GM21423 (cell line): ENCODE results near the gene OR2C1.

Experiments
- ATAC-seq: cut with Tn5 transposase; IDR thresholded peaks from one replicate; pipeline ENCODE4 v1.9.1; 2021; ENCODE audit warnings: mild to moderate bottlenecking, moderate library complexity; ENCODE audit not compliant: unreplicated experiment

OR2C1 gene

DNA sequence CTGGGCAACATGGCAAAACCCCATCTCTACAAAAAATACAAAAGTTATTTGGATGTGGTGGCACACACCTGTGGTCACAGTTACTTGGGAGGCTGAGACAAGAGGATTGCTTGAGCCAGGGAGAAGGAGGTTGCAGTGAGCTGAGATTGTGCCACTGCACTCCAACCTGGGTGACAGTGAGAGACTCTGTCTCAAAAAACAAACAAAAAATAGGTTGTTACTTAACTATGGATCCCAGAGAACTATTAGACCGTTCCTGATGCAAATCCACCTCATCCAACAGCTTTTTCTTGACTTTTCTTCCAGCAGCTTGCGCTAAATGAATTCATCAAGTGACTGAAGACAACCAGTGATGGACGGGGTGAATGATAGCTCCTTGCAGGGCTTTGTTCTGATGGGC is at the start of gene OR2C1:
Gene OR2C1, plus strand, starts transcription at position 301 of the 400 bp plus-strand sequence. Its CDS starts 52 bp downstream, at position 353.
- no peak for ATAC-seq

DNA sequence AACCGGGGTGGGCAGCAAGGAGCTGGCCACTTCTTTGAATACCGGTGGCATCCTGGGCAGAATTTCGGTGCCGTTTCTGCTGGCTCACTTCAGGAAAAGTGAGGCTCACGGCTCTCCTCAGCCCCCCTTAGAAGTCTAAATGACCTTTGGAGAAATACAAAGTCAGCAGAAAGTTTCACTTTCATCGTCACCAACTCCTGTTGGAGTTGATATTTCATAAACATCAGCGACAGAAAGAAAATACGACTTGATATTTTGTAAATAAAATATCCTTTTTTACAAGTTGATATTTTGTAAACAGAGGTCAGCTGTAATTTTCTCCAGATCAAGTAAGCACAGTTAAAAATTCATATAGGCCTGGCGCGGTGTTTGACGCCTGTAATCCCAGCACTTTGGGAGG is 49.6 kb upstream of the OR2C1 start:
- no peak for ATAC-seq

DNA sequence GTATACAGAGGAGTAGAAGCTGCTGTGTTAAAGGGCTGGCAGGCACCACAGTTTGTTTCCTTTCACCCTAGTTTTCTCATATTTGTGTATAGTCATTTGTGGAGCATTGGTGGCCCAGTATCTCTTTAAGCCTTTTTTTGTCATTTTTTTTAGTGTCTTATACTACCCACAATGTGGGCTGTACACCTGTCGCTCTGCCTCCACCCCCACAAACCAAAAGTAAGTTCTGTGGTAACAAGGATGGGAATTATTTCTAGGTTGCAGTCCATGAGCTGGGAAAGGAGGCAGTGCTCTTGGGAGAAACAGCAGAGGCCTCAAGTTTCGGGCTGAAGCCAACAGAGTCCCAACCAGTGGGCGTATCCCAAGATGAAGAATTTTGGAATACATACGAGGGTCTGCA is 44.2 kb upstream of the OR2C1 start:
- ATAC-seq, result no peak

DNA sequence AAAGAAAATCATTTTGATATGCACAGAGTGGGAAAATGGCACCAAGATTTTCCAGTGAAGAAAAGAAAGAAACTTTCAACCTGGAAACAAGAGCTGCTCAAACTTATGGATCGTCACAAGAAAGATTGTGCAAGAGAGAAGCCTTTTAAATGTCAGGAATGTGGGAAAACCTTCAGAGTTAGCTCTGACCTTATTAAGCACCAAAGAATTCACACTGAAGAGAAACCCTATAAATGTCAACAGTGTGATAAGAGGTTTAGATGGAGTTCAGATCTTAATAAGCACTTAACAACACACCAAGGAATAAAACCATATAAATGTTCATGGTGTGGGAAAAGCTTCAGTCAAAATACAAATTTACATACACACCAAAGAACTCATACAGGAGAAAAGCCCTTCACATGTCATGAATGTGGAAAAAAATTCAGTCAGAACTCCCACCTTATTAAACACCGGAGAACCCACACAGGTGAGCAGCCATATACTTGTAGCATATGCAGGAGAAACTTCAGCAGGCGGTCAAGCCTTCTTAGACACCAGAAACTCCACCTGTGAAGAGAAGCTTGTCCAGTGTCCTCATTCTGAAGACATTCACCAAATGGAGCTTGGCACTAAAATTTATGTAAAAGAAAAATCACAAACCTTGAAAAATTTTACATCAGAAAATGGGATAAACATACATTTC is 38.2 kb upstream of the OR2C1 start:
- no peak for ATAC-seq

DNA sequence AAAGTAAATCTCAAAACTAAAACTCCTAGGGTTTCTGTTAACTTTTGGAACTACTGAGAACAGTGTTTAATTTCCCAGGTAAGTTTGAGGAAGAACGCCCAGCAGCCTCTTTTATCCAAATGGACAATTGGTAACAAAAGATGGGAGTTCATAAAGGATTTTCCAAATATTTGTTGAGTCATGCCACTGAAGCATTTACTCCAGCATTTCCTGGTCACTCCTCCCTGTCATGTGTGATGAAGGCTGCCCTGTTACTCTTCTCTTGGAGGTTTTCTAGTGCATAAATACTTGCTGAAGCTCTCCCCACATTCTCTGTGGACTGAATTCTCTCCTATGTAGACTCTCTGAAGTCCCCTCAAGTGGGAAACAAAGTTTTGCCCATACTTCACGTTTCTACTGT is 33.9 kb upstream of the OR2C1 start:
- no peak for ATAC-seq

DNA sequence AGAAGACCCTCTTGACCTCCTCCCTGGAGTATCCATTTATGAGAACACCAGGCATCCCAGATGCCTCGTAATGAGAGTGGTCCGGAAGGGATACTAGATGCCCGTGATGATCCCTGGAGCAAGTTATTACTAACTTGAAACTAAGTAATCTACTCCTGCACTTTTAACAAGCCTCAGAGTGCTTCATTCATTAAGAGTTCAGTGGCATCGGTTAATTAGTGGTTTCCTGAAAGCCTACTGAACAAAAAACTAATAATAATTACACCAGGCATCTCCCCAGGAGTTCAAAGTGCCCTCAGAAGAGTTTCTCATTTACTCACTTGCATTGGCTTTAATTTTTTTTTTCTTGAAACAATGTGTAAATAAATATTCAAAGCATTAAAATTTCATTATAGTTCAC is 28.2 kb upstream of the OR2C1 start:
- ATAC-seq, result no peak

DNA sequence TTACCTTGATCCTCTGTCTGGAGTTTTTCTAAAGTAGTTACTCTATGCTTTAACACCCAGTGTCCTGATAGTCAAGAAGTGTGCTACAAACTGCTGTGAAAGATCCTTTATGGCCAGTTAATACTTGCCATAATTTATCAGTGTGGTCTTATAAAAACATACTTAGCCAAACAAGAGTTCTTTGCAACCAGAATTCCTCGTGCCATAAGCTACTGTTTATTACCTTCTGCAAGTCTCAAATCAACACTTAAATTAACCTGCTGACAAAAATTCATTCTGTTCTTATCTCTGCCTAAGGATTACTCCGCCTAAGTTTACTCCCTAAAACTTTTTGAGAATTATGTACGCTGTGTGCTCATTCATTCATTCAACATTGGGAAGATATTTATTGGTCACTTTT is 27.6 kb upstream of the OR2C1 start:
- no peak for ATAC-seq

DNA sequence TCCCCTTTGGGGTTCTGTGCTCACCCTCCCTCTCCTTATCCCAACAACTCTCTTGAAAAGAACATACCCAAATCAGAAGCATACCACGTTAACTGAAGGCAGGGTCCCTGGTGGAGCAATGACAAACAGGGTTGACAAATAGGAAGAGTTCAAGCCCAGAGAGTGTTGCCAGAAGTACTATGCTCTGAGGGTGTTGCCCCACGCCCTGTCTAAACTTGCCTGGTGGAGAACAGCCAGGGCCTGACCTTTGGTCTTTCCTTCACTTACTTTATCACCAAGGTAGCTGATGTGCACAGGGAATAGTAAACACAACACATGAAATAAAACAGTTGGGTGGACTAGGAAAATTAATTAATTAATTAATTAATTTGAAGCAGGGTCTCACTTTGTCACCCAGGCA is 27.0 kb upstream of the OR2C1 start:
- ATAC-seq, result no peak

DNA sequence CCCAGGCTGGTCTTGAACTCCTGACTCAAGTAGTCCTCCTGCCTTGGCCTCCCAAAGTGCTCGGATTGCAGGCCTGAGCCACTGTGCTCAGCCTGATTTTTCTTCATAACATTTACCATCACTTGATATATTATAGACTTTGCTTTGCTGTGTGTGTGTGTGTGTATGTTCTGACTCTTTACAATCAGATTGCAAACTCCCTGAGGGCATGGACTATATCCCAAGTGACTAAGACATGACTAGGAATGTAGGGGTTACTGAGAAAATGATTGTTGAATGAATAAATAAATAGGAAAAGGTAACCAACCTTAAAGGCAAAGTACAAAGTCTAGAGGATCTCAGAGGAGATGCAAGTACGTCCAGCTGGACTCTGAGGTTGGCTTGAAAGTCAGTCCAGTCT is 9.6 kb upstream of the OR2C1 start:
- ATAC-seq, result no peak

DNA sequence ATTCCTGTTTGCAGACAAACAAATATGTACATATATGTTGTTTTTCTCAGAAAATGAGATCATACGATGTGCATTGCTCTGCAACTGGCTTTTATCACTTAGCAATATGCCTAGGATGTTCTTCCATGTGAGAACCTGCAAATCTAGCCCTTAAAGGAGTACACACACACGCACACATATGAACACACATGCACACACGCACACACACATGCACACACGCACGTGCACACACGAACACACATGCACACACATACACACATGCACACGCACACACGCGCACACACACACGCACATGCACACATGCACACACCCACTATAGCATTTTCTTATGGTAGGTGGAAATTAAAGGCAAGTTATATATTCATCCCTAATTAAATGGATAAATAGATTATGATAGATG is 8.1 kb upstream of the OR2C1 start:
- ATAC-seq, result no peak

DNA sequence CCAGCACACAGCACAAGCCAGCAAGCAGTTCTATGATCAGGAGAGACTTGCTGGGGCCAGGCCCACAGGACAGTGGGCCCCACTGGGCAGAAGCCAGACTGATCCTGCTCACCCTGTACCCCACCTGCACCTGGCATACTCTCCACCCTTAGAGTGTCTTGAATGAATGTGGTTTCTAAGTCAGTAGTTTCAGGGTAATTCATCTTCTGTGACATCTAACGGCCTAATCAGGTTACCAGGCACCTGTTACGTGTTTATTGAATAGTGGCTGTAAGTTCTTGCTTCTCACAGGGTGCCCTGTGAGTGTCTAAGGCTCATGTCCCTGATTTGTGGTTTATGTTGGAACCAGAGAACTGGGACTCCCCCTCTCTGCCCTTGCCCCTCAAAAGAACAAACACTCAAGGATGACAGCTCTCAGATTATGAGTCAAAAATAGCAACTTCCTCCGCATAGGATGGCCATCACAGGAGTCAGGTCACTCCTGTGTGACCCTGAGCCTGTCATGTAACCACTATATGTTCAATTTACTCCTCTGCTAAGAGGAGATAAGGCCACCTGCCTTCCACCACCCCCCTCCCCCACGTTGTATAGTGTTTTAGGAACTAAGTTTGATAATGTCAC is 7.0 kb upstream of the OR2C1 start:
- no peak for ATAC-seq

DNA sequence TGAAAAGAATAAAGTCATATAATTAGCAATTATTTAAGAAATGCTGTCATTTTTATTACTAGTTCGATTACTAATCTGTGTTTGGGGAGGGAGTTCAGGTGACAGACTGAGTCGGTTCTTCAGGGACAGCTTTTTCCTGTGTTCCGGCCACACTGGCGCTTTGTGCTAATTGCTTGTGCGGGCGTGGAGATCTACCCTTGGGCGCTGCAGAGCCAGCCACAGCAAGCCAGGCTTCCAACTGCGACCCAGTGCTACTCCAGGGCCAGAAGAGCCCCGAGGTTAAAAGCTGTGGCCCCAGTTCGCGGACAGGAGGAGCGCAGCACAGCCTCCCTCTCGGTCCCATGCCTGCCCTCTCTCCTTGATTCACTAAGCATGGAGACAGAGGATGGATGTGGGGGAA is 6.5 kb upstream of the OR2C1 start:
- ATAC-seq, result no peak

DNA sequence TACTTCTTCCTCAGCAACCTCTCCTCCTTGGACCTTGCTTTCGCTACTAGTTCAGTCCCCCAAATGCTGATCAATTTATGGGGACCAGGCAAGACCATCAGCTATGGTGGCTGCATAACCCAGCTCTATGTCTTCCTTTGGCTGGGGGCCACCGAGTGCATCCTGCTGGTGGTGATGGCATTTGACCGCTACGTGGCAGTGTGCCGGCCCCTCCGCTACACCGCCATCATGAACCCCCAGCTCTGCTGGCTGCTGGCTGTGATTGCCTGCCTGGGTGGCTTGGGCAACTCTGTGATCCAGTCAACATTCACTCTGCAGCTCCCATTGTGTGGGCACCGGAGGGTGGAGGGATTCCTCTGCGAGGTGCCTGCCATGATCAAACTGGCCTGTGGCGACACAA is 429 bp downstream of the OR2C1 start:
- no peak for ATAC-seq

DNA sequence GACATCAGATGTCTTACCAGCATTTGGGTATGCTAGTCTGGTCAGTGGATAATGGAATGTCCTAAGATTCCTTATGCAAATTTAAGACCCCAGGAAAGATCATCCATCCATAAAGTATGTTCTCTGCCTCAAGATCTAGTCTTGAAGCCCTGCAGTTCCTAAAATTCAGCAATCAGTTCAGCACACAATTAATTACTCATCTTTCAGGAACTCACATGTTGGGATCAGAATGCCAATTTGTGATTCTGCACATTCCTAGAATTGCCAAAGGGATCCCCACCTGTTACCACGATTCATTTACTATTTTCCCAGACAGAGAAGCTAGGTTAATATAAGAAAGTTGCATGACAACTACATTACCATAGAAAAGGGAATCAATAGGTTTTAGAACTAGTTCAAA is 3.2 kb downstream of the OR2C1 start:
- ATAC-seq, result no peak

DNA sequence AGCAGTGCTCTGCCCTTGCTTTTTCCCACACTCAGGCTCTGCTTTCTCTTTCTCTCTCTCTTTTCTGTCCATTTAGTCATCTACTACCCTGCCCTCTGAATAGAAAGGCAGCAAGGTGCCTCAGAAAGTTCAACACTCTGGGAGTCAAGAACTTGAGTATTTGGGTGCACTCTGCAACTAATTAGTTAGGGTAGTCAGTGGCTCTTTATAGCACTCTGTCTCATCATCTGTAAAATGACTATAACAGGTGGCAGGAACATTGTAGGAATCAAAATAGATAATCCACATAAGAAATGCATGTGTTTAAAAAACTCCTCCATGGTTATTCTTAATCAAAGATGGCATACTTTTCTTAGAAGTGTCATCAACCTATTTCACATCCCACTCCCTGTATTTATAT is 7.2 kb downstream of the OR2C1 start:
- no peak for ATAC-seq

DNA sequence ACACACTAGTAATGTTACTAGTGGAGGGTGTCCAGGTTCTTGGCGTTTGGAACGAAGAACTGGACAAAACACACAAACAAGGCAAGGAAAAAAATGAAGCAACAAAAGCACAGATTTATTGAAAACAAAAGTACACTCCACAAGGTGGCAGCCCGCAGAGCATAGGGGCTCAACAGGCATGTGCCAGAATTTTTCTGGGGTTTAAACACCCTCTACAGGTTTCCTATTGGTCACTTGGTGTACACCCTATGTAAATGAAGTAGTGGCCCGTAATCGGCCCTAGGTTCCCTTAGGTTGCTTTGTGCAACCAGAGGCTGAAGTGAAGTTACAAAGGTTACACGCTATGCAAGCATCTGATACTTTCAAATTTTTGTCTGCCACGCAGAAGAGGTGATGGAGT is 8.1 kb downstream of the OR2C1 start:
- no peak for ATAC-seq

DNA sequence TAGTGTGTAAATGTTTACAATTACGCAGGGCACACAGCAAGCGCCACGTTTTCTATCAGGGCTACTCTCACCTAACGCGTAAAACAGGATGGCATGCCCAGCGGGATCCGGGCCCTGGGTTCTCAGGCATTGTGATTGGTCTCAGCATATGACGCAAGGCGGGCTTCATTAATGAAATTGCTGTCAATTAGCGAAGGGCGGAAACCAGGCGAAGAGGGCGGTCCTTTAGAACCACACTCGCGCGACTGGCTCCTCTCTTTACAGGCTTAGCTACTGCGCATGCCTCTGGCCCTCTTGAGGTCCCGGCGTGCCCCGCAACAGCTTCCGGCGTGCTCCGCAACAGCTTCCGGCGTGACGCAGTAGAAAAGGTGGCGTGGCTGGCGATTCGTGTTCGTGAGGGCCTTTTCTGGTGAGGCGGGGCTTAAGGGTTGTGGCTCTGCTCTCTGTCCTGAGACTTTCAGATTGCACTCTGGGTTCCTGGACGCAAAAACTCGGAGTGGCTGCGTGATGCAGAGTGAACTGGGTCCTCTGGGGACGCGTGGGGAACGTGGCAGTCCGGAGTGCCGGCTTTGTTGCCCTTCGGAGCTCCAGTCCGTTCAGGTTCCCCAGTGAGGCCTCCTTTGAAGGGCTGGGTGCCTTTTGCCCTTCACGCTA is 9.2 kb downstream of the OR2C1 start:
- ATAC-seq, result peak; percentile 87

DNA sequence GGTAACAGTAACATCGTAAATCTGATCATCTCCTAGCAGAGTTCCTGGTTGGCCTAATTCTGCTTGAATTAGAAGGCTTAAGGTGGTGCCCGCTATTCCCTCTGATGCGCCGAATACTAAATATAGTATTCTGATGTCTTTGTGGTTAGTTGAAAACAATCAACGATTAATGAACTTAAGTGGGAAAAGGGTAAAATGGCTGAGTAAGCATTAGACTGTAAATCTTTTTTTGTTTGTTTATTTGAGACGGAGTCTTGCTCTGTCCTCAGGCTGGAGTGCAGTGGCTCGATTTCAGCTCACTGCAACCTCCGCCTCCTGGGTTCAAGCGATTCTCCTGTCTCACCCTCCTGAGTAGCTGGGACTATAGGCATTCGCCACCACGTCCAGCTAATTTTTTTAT is 13.4 kb downstream of the OR2C1 start:
- ATAC-seq, result no peak

DNA sequence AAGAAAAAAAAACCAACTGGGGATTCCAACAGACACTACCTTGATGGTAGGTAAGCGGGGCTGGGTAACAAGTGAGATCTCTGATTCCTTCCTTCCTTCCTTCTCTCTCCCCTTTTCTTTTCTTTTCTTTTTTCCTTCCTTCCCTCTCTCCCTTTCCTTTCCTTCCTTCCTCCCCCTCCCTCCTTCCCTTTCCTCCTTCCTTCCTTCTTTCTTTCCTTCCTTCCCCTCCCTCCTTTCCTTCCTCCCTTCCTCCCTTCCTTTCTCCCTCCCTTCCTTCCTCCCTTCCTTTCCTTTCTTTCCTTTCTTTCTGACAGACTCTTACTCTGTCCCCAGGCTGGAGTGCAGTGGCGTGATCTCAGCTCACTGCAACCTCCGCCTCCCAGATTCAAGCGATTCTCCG is 20.0 kb downstream of the OR2C1 start:
- ATAC-seq, result no peak

DNA sequence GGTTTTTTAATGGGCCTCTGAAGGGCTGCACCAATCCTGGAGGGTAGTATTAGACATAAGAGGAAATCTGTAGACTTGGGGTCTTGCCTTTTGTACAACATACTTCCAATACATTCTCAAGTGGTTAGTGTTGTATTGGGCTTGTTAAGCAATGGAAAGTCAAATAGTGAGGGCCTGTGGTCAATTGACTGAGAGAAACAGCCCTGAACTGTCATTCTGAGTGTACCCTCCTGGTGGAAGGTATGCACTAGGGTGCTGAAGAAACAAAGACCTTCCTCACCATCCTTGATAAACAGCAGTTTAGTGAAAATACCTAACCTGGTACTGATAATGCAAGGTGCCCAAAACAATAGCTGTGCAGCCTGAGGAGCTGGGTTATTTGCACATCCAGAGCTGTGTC is 22.2 kb downstream of the OR2C1 start:
- ATAC-seq, result no peak

DNA sequence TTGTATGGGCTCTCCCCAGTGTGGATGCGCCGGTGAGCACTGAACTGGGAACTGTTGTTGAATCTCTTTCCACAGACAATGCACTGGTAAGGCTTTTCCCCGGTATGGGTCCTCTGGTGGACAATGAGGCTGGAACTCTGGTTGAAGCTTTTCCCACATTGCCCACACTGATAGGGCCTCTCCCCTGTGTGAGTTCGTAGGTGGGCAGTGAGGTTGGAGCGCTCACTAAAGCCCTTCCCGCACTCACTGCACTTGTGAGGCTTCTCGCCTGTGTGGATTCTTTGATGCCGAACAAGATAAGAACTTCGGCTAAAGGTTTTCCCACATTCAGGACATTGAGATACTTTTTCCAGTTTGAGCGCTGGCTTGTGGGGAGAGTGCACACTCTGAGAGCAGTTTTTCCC is 27.4 kb downstream of the OR2C1 start:
- ATAC-seq, result no peak

DNA sequence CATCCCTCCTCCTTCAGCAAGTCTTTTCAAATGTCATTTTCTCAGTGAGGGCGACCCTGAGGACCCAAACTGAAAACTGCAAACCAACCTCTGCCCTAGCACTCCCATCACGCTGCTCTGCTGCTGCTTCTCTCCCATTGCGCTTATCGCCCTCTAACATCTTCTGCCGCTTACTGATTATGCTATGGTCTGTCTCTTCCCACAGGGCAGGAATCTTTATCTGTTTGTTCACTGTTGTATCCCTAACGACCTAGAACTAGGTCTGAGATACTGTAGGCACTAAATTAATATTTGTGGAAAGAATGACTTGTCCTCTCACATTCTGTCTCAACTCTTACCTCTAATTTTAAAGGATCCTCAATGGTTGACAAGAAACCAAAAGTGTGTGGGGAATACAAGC is 32.6 kb downstream of the OR2C1 start:
- ATAC-seq, result no peak
